Measurements from ENCODE around the gene RNF130. TPM values are rescaled to one million over a fixed set of nuclear protein-coding genes. Genes with fewer than 3 reads are reported as not detected.

The RNF130 gene
- total RNA-seq, 1 donor from 2014 or later = 104 TPM

- DNase-seq = no peak
- TF ChIP-seq CTCF (IDR thresholded peaks at IDR 0.05; ENCODE audit: partially characterized antibody, unreplicated experiment) = no peak
- H3K4me3 Mint-ChIP-seq (ENCODE audit: unreplicated experiment) = no peak overlapping the region
- H3K36me3 Mint-ChIP-seq (ENCODE audit: unreplicated experiment) = no peaks in the 10 kb centered on the region
- H3K9me3 Mint-ChIP-seq (ENCODE audit: unreplicated experiment) = peaks cover 7% of the 10 kb centered on the region
- H3K27ac Mint-ChIP-seq (ENCODE audit: unreplicated experiment) = no peak overlapping the region
- peaks cover 5% of the 10 kb centered on the region for H3K27me3 Mint-ChIP-seq (ENCODE audit: unreplicated experiment)
- H3K4me1 Mint-ChIP-seq (ENCODE audit: low read depth, unreplicated experiment) = peaks cover 5% of the 10 kb centered on the region
These were observed 13.3 kb upstream of the RNF130 start for GRCh38 chr5:180084638-180085561.

- Mint-ChIP-seq H3K27me3 (ENCODE audit: unreplicated experiment) (peaks cover 5% of the 10 kb centered on the region), H3K36me3 (ENCODE audit: unreplicated experiment) (no peaks in the 10 kb centered on the region), H3K27ac (ENCODE audit: unreplicated experiment) (no peak overlapping the region), H3K9me3 (ENCODE audit: unreplicated experiment) (peaks cover 10% of the 10 kb centered on the region), H3K4me1 (ENCODE audit: low read depth, unreplicated experiment) (peaks cover 5% of the 10 kb centered on the region), H3K4me3 (ENCODE audit: unreplicated experiment) (no peak overlapping the region)
- TF ChIP-seq CTCF (IDR thresholded peaks at IDR 0.05; ENCODE audit: partially characterized antibody, unreplicated experiment) = no peak
- DNase-seq = no peak
These were observed 12.0 kb upstream of the RNF130 start for GRCh38 chr5:180083529-180084060.

DNA sequence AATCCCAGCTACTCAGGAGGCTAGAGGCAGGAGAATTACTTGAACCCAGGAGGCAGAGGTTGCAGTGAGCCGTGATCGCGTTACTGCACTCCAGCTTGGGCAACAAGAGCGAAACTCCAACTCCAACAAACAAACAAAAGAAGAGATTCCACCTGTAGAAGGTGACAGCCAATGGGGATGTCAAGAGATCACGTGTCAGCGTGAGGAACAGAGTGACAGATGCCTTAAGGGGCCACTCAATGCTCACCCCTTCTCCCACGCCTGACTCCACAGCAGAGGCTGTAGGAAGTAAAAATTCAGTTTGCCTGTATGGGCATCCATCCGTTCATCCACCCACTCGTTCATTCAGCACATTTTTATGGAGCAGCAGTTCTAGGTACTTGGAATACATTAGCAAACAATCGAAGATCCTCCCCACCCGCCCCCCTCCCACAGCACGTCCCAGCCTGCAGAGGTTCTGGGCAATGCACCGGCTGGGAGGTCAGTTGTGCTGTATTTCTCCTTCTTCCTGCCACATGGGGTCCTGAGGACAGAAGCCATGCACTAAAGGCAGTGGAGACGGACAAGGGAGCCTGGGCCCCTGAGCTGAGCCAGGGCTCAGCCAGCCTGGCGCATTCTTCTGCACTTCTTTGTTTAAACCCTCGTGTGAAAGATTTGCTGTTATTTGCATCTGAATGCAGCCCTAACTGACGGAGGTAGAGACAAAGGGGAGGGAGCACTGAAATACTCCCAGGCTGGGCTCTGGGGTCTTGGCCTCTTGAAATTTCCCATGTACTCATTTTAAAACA is 11.3 kb upstream of the RNF130 start:
- no peak overlapping the region for H3K27ac Mint-ChIP-seq (ENCODE audit: unreplicated experiment)
- peaks cover 6% of the 10 kb centered on the region for H3K36me3 Mint-ChIP-seq (ENCODE audit: unreplicated experiment)
- no peak overlapping the region for H3K4me3 Mint-ChIP-seq (ENCODE audit: unreplicated experiment)
- no peak for TF ChIP-seq CTCF (IDR thresholded peaks at IDR 0.05; ENCODE audit: partially characterized antibody, unreplicated experiment)
- peaks cover 5% of the 10 kb centered on the region for H3K4me1 Mint-ChIP-seq (ENCODE audit: low read depth, unreplicated experiment)
- H3K27me3 Mint-ChIP-seq (ENCODE audit: unreplicated experiment) = peaks cover 3% of the 10 kb centered on the region
- peaks cover 12% of the 10 kb centered on the region for H3K9me3 Mint-ChIP-seq (ENCODE audit: unreplicated experiment)
- DNase-seq = no peak

GRCh38 chr5:180081481-180081880 is 9.9 kb upstream of the RNF130 start:
- no peak for DNase-seq
- Mint-ChIP-seq H3K27me3 (ENCODE audit: unreplicated experiment) (peaks cover 3% of the 10 kb centered on the region), H3K36me3 (ENCODE audit: unreplicated experiment) (peaks cover 6% of the 10 kb centered on the region), H3K4me1 (ENCODE audit: low read depth, unreplicated experiment) (peaks cover 5% of the 10 kb centered on the region), H3K27ac (ENCODE audit: unreplicated experiment) (no peak overlapping the region), H3K4me3 (ENCODE audit: unreplicated experiment) (no peak overlapping the region), H3K9me3 (ENCODE audit: unreplicated experiment) (peaks cover 12% of the 10 kb centered on the region)
- no peak for TF ChIP-seq CTCF (IDR thresholded peaks at IDR 0.05; ENCODE audit: partially characterized antibody, unreplicated experiment)
